Measurements from ENCODE around the gene GDPD5. TPM values are rescaled to one million over a fixed set of nuclear protein-coding genes. Genes with fewer than 3 reads are reported as not detected.

The GDPD5 gene
- total RNA-seq, 1 donor from 2014 or later = 7.5 TPM

DNA sequence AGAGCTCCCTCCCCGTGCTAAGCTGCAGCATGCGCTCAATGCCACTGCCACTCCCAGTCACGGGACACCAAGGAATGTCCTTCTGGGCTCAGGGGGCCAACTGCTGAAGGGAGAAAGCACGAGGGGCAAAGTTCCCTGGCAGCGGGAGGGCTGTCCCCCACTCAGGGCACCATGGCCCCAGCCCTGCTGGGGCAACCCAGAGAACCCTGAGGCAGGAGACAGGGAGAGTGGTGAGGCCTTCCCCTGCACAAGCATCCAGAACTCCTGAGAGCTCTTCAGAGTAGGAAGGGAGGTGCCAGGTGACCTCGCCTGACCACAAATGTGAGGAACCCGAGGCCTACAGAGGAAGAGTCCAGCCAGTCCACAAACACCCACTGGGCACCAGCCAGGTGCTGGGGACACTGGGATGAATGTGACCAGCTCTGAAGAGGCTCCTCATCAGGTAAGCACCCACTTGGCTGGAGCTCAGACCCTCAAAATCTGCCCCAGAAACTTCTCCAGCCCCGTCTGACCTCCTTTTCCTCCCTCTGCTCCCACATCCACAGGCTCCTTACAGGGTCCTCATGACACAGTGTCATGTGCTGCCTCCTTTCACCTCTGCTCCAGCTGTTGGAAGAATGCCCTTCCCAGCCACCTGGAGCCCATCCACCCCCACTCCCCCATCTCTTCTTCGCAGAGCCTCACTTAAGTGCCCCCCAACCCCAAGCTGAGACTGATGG is 15.6 kb downstream of the GDPD5 start:
- no peak for DNase-seq

GRCh38 chr11:75509020-75509720 is 16.6 kb downstream of the GDPD5 start:
- no peak for DNase-seq

GRCh38 chr11:75508051-75508561 is 17.6 kb downstream of the GDPD5 start:
- no peak for DNase-seq

DNA sequence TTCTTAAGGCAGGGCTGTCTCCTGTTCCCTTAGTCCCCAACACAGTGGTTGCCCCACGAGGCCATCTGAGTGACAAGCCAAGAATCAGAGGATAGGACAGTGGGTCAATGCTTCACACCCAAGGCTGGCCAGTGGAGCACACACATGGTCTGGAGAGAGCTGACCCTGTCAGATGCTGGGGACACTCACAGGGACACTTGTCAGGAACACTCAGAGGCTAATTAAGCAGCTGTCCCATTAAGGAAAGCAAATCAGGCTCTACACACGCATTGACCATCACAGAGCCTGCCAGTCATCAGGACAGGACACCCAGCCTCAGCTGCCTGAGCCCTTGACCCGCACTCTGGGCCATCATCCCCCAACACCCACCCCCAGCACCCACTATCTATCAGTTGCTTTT is 18.2 kb downstream of the GDPD5 start:
- peak; percentile 41 for DNase-seq

DNA sequence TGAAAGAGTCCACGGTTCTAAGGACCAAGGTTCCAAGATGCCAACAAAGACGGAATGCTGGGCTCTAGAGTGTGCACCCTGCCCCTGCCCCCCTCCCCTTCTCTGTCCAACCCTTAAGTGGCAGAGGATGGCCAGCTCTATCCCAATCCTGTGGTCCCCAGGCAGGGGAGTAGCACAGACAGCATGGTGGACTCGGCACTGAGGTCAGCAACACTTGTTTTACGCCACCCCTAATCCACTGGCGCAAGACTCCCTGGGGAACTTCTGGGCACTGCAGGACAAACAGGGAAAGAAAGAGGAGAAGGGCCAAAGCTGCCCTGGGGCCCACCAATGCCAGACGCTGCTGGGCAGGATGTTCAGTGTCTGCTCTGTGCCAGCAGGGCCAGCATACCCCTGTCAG is 18.9 kb downstream of the GDPD5 start:
- no peak for DNase-seq

GRCh38 chr11:75505916-75506692 is 19.6 kb downstream of the GDPD5 start:
- peak; percentile 73 for DNase-seq

- no peak for DNase-seq
Measured at GRCh38 chr11:75504501-75504900, 21.2 kb downstream of the GDPD5 start.

GRCh38 chr11:75503531-75504099 is 22.1 kb downstream of the GDPD5 start:
- DNase-seq = no peak

GRCh38 chr11:75502138-75502537 is 23.6 kb downstream of the GDPD5 start:
- no peak for DNase-seq

DNA sequence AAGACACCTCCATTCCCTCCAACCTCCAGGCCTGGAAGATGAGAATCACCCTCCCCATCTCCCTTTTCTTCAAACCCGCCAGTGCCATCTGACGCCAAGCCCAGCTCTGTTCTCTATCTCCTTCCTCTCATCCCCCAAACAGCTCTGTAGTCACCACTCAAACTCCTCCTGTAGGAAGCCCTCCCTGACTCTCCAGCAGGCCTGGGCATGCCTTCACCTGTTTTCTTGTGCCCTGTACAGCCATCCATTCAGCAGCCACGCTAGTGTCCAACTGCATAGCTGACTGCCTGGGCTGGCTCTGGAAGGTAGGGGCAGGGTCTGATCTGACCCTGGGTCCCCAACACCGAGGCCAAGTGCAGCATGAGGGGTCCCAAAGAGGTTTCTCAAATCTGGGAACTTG is 25.0 kb downstream of the GDPD5 start:
- DNase-seq = no peak

GRCh38 chr11:75499423-75500190 is 26.1 kb downstream of the GDPD5 start:
- no peak for DNase-seq

DNA sequence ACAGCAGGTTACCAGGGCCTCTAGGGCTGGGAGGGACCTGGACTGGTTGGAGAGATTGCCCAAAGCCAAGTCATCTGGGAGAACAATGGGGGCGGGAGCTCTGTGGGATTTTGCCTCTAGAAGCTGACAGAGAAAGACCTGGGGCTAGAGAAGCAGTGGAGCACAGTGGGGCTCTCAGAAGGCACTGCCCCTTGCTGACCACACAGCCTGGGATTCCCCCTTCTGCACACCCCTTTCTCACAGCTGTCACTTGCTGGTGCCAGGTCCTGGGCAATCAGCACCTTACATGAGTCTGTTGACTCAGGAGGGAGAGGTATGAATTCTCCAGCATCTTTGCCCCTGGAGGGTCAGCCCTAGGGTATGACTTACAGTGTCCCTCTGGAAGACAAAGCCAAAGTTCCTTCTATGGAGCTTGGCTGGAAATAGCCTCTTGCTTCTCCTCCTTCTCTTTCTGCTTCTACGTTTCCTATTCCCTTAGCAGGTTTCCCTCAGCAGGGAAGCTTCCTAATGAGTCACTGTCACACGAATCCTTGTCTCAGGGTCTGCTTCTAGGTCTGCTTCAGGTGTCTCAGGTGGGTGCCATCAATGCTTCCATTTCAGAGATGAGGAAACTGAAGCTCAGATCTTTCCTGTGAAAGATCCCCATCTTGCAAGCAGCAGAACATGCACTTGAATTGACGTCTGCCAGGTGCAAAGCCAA is 27.0 kb downstream of the GDPD5 start:
- DNase-seq = no peak

DNA sequence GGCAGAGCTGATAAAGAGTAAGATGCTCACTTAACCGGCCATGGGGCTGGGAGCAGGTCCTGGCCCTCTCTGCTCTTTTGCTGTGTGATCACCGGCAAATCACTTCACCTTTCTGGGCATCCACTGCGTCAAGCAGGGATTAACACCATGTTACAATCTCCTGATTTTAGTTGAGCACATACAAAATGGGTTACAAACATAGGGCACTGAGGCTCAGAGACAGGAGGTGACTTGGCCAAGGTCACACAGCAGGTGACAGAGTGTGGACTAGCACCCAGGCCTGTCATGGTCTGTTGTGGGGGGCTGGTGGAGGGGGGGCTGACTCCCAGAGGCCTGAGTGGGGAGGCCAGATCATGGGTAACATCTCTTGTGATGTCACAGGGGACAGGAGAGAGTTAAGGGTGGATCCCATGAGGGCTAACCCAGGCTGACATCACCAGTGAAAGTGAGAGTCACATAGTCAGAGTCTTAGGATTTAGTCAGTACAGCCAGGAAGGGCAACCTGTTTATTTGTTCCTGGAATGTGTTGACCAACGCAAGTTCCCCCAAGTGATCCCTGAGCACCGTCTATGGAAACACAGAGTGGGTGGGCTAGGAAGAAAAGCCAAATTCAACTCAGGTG is 27.8 kb downstream of the GDPD5 start:
- no peak for DNase-seq

DNA sequence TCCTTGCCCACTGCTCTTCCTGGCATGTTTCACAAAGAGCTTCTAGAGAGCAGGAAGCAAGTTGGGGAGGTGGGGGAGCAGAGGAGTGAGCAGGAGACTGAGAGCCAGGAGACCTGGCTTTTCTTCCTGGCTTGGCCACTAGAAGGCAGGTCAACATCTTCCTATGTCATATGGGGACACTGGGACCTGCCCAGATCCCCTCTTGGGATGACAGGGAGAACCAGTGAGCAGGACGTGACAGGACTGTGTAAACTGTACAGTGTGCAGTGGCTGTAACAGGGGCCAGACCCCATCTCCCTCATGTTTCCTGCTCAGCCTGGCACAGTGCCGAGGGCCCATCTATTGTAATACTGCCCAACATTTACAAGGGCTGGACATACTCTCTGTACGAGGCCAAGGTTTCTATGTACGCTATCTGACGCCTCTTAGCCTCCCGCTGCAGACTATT is 29.4 kb downstream of the GDPD5 start:
- DNase-seq = no peak

DNA sequence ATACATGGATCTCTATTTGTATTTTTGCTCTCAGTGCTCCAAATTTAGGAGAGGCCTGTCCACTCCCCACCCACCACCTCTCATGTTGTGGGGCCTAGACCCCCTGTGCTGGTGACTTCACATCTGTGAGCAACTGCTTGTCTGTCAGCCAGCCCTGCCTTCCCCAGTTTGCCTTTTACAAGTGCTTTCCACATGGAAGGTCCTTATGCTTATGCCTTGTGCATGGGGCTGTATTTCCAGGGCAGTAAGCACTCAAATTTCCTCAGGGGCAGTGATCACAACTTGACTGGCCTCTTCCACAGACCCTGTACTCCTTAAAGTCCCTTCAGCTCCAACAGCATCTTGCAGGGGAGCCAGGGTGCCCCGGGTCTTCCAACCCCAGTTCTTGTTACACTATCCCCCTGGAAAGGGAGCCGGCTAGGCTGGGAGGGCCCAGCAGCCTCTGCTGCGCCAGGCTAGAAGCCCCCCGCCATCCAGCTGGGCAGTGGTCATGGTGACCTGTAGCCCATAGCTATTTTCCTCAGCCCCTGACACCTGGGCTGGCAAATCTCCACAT is 29.9 kb downstream of the GDPD5 start:
- no peak for DNase-seq

- DNase-seq = no peak
Measured at GRCh38 chr11:75493626-75494025, 32.1 kb downstream of the GDPD5 start.

DNA sequence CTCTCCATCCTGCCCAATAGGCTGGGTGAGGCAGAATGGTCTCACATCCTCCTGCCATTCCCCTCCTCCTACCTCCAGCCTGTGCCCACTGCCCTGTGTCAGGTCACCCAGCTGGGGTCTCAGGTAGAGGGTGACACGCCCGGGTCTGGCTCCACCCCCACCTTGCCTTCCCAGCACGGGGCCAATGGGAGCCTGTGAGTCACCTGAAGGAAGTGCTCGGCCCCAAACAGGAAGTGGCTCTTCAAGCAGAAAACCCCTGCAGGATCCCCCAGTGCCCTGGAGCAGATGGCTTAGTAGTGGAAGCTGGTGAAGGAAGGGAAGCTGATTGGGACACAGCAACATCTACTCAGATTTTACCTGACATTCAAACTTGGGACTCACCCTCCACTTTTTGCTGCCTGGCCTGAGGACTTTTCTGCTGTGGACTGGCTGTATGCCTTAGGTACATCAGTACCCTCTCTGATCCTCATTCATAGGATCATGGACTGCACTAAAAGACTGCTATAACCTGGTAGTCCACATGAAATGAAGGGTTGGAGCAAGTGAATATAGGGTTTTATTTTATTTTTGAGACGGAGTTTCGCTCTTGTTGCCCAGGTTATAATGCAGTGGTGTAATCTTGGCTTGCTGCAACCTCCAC is 33.4 kb downstream of the GDPD5 start:
- DNase-seq = no peak

GRCh38 chr11:75491465-75491864 is 34.3 kb downstream of the GDPD5 start:
- DNase-seq = no peak

All from tongue (tissue), 2 donors.